Right forelimb (tissue), 1 donor: ENCODE results near the gene HMGXB4.
A peak's percentile ranks its signal among the peaks of the same experiment; 100 is the strongest.

Experiments used
- DNase-seq: peaks from one replicate; pipeline ENCODE4 v3.0.0-alpha.2; 2018

The HMGXB4 gene

DNA sequence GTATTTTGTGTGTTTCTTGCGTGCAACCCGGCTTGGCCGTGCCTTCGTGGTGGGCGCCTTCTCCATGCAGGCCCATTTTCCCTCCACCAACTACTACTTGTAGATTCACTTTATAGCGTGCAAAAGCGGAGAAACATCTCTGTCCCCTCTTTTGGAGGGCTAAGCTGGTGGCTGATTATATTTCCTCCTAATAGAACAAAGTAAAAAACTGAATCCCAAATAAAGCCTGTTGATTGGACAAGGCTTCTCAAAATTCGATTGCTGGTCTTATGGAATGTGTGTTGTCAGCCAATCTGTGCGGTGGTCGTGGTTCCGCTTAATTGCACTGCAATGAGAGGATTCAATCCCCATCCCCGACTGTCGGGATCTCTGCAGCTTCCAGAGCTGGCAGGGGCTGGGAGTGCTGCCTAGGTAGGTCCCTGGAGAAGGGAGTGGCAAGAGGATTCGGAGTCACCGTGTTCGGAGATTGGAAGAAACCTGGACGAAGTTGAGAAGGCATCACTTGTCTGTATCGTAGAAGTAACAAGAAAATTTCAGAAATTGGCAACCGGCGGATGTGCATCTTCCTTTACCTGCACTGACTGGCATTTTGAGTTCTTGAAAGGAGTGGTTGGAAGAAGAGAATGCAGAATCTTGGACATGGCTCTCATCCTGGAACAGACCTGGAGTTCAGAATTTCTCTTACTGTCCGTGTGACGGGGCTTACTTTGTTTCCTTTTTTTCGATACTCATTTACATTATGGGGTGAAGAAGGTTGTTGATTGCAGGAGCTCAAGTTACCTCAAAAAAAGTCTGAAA is 1.1 kb downstream of the HMGXB4 start:
- DNase-seq, result no peak

DNA sequence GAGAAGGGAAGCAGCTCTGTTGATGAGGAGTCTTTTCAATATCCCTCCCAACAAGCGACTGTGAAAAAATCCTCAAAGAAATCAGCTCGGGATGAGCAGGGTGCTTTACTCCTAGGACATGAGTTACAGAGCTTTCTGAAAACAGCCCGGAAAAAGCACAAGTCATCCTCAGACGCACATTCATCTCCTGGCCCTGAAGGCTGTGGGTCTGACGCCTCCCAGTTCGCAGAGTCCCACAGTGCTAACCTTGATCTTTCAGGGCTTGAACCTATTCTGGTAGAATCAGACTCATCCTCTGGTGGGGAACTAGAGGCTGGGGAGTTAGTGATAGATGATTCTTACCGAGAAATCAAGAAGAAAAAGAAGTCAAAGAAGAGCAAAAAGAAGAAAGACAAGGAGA is 7.7 kb downstream of the HMGXB4 start:
- no peak for DNase-seq

DNA sequence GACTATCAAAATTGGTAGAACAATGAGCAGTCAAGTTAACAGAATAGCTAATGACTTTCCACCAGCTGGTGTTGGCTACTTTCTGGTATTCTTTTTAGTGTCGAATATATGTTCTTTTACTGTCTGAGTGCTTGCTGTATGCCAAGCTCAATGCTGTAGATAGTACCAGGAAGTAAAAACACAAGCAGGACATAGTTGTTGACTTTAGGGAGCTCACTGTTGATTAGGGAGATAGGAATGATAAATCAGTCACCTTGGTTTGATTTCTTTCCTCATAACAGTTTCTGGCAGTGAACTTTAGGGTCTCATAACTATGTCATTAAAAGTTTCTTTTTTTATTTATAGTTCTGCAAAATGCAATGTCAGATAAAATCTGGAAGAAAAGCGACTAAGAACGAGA is 9.0 kb downstream of the HMGXB4 start:
- DNase-seq, result no peak

DNA sequence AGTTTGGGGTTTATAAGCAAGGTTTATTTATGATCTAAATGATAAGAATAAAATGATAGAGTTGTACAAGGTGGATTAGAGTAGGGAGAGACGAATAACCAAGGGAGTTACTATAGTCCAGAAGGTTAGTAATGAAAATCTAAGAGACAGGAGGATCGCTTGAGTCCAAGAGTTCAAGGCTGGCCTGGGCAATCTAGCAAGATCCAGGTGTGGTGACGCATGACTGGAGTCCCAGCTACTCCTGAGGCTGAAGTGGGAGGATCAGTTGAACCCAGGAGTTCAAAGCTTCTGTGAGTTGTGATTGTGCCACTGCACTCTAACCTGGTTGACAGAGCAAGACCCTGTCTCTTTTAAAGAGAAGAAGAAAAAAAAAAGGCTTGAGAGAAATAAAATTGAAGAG is 12.3 kb downstream of the HMGXB4 start:
- no peak for DNase-seq

DNA sequence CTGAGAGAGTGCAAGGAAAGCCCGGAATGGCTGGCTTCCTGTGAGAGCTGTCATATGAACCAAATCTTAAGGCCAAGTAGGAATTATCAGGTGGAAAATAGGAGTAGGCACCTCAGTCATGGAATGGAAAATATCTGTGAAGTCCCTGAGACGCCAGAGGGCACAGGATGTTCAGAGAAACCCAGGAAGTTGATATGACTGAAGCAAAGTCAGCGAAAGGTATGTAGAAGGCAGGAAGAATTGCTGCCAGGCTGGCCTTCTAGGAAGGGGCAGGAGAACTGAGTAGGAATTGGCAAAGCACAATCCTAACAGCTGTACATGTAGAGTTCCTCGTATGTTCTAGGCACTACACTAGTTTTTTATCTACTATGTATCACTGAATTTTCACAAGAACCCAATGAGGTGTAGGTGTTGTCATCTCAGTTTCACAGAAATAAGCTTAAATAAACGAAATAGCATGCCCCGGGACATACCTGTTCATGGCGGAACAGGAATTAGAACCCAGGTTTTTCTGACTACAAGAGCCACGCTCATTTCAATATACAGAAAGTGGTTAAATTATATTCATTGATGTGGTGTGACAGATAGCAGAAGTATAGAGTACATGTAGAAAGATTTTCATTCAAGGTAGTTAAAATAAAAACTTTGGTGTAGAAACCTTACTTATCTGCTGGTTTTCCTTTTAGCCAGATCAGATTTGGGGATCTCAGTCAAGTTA is 17.0 kb downstream of the HMGXB4 start:
- no peak for DNase-seq

DNA sequence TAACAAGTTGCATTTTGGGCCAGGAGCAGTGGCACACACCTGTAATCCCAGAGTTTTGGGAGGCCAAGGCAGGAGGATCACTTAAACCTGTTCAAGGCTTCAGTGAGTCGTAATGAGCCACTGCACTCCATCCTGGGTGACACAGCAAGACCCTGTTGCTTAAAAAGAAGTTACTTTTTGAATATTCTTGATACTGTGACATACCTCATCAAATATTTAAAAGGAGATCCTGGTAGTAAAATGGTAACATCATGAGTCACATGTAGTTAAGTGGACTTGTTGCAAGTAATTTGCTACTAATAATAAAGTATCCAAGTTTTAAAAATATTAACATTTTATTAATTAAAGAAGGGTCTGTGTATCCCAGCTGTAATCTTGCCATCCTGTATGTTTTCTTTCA is 18.3 kb downstream of the HMGXB4 start:
- DNase-seq, result no peak

DNA sequence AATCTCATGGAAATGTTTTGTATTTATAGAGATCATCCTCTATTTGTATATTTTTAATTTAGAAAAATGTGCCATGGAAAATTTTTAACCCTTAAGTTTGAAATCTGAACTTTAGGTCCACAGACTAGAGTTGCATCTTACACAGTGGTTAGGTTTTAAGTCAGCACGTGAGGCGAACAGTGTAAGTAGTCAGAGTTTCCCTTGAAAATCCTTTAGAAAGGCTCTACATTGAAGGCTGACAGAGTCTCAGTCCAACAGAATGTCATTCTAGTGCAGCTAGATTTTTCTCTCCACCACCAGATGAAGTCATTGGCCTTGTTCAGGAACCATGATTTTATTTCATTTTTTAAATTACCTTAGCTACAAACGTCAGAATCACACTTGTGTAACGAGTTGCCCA is 18.7 kb downstream of the HMGXB4 start:
- no peak for DNase-seq

DNA sequence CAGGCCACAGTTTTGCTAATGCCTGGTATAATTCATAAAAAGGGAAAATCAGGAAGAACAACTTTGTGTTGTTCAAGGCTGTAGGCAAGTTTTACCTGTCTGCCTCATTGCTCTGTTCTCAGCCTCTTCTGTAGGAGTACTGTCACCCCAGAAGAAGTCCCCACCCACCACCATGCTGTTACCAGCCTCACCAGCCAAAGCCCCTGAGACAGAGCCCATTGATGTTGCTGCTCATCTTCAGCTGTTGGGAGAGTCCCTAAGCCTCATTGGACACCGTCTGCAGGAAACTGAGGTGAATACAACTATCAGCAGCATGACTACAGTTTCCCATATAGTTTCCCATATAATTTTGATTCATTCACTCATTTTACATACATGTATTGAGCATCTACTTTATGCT is 30.8 kb downstream of the HMGXB4 start:
- DNase-seq, result no peak

DNA sequence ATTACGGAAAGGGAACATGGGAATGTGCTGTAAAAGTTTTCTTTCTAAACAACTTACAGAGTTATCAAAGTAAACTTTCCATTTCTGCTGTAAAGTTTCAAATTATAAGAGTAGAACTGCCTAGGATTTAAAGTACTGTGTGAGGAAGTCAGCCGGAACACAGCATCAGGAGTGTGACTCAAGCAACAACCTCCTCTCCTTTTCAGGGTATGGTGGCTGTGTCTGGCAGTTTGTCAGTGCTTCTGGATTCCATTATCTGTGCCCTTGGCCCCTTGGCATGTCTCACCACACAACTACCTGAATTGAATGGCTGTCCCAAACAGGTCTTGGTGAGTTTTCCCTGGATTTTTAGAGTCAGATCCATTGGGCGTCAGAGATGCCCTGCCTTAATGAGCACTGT is 35.5 kb downstream of the HMGXB4 start:
- no peak for DNase-seq

DNA sequence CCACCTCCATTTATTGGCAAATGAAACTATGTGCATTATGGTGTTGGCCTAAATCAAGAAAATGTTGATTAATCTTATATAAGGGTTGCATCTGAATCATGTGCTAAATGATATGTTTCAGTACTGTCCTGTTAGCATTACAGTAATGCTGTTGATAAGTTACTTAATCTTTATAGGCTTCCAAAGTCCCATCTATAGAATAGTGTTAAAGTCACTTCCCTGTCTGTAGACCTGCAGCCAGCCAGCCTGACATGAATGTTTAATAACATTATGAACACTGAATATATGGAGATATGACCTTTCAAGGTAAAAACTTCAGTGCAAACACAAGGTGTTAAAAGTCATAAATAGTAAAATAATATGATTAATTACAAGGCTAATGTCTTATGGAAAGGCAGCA is 38.8 kb downstream of the HMGXB4 start:
- DNase-seq, result no peak

DNA sequence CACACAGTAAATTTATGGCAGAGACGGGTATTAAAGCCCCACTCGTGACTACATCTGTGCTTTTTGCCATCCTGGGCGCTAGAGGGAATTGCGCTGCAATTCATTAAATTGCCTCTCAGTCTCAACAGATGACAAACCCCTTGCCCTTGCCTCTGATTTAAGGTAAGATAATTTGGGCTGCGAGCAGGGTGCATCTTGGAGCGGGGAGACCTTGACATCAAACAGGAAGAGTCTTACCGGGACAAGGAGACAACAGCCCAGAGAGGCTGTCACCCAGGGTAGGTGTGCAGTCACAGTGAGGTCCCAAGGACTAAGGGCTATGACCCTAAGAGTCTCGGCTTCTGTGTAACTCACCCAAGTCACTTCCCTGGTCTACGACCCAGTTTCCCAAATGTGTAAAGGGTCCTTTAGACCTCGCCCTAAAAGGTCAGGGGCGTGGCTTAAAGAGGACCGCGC is 42.0 kb downstream of the HMGXB4 start:
- DNase-seq, result no peak

DNA sequence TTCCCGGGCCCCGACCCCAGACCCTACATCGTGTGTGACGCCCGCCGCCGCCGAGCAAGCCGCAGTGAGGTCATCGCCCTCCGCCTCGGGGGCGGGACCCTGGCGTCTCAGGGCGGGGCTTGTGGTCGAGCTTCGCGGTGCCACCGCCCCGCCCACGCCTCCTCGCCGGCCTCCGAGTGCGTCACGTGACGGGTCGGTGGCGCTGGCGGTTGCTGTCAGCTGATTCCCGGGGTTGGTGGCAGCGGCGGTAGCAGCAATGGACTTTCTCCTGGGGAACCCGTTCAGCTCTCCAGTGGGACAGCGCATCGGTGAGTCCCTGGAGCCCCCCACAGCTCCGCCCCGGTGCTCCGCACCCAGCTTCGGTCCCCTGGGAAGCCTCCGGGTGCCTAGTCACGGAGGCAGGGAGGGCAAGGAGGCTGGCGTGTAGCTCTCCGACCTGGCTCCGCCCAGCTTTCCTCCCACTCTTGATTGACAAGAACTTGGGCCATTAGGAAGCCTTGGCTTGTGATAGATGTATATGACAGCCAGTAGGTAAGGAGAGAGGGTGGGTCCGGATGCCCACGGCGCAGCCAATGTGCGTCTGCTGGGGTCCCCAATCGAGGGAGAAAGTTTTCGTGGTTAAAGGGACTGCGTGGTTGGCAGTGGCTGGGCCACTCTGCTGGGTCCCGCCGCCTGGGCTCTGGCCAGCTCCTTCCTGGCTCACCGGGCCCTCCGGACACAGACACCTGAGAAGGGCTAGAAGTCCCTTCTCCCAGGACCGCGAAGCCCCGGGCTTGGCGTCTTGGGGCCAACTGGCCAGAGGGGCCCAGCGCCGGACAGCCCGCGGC is 42.6 kb downstream of the HMGXB4 start, which contains the start of gene TOM1:
TOM1 (plus strand) TSS at position 222 of the 827 bp plus-strand sequence; CDS start at position 257, 35 bp downstream.
- DNase-seq, result peak; percentile 97

DNA sequence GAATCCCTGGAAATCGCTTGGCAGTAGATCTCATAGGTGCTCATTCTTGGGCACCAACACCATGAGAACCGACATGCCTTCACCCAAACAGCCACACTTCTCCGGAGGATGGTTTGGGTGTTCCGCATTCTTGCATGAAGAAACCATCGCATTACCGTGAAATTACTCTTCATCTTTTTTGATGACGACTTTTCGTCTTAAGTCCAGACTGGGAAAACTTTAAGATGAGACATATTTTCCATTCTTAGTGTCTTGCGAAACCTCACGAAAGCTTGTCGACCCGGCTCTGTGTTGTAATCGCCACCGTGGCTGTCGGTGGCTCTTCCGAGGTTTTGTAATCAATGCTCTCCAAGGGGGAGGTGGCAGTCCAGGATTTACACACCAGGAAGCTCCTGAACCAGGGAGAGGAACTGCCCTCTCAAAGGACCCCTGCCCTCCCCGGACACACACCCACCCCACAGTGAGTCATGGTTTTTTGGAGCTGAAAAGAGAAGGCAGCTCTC is 44.1 kb downstream of the HMGXB4 start:
- no peak for DNase-seq

DNA sequence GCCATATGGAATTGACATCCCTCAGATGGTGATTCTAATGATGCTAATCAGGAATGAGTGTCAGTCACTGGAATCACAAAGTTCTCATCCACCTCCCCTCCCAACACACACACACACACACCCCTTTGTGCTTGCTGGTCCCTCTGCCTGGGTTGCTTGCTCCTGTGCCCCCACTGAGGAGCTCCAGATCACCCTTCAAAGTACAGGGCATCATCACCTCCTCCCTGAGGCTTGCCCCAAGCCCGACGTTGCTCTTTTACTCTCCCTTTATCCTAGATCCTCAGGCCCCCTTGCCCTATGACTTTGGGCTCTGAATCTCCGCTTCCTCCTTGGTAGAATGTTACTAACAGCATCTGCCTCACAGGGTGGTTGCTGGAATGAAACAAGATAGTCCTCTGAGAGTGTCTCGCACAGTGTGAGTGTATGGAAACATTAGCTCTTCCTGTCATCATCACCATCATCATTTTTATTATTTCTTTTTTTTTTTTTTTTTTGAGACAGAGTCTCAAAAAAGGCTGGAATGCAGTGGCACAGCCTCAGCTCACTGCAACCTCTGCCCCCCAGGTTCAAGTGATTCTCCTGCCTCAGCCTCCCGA is 45.8 kb downstream of the HMGXB4 start:
- DNase-seq, result peak; percentile 36

DNA sequence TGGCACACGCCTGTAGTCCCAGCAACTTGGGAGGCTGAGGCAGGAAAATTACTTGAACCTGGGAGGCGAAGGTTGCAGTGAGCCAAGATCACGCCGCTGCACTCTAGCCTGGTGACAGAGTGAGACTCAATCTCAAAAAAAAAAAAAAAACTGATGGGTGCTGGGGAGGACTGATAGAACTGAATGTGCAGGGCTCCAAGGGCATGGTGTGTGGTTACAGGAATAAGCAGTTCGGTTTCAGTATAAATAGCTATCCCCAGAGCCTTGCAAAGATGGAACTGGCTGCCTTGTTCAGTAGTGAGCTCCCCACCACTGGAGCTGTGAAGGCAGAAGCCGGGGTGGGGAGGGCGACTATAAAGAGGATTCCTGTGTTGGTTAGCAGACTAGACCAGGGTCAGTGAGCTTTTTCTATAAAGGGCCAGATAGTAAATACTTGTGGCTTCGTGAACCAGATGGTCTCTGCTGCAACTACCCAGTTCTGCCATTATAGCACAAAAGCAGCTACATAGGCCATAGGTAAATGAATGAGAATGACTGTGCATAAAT is 48.3 kb downstream of the HMGXB4 start:
- DNase-seq, result no peak

DNA sequence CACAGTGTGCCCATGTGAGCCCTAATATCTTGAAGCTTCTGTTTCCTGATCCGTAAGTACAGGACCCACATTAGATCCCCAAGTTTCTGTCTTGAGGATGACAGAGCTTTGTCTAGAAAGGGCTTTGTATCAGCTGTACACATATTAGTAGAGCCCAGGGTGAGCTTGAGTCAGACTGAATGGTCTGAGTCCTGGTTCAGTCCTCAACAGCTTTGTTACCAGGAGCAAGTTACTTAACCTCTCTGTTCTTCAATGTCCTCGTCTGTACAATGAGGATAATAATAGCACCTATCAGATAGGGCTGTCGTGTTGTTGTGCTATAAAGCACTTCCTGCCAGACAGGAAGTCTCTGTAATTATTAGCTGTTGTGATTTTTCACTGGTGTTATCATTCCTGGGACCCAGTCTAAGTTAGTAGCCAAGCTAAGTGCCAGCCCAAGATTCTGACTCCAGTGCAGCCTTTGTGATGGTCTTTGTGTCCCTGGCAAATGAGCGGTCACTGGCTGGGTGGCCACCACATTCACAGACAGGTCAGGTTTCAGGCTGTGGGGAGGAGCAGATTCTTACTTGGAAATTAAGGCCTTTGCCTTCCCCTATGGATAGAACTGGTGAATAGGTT is 49.2 kb downstream of the HMGXB4 start:
- peak; percentile 48 for DNase-seq

DNA sequence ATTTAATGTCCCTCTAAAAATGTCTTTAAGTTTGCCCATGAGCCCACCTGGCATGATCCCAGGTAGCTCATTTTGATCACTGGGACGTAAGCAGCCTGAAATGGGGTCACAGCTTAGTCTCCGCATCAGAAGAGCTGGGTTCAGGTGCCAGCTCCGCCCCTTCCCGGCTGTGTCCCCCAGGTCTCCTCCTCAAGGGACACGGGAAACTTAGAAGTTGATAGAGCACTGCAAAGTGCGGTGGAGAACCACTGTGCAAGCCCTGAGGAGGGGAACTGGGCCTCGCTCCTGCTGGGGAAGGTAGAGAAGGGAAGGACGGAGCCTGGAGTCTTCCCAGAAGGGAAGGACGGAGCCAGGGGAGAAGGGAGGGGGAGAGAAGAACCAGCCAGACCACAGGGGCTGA is 50.1 kb downstream of the HMGXB4 start:
- peak; percentile 33 for DNase-seq

DNA sequence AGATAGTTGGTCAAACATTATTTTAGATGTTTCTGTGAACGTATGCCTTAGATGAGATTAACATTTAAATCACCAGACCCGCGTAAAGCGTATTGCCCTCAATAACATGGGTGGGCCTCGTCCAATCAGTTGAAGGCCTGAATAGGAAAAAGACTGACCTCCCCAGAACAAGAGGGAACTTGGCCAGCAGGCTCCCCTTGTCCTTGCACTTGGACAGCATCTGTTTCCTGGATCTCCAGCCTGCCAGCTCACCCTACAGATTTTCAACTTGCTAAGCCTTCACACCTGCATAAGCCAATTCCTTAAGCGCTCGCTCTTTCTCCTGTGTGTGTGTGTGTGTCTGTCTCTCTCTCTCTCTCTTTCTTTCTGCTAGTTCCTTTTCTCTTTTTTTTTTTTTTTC is 50.6 kb downstream of the HMGXB4 start:
- DNase-seq, result no peak

DNA sequence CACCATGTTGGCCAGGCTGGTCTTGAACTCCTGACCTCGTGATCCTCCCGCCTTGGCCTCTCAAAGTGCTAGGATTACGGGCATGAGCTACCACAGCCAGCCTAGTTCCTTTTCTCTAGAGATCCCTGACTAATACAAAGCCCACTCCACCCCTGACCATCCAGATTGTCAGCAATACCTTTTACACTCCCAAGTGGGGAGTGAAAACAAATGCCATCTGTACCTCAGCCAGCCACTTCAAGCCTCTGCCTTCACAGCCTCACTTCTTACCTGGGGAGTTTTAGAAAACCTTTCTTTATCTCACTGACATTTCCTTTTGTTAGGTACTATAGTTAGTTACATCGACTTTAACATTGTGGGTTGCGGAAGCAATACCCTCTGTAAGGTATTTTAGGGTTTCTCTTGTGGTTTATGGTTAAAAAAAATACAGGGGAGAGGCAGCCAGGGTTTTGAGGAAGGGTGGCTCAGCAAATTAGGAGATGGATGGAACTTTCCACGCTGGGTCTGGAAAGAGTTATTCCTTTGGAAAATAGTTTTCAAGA is 51.3 kb downstream of the HMGXB4 start:
- no peak for DNase-seq

DNA sequence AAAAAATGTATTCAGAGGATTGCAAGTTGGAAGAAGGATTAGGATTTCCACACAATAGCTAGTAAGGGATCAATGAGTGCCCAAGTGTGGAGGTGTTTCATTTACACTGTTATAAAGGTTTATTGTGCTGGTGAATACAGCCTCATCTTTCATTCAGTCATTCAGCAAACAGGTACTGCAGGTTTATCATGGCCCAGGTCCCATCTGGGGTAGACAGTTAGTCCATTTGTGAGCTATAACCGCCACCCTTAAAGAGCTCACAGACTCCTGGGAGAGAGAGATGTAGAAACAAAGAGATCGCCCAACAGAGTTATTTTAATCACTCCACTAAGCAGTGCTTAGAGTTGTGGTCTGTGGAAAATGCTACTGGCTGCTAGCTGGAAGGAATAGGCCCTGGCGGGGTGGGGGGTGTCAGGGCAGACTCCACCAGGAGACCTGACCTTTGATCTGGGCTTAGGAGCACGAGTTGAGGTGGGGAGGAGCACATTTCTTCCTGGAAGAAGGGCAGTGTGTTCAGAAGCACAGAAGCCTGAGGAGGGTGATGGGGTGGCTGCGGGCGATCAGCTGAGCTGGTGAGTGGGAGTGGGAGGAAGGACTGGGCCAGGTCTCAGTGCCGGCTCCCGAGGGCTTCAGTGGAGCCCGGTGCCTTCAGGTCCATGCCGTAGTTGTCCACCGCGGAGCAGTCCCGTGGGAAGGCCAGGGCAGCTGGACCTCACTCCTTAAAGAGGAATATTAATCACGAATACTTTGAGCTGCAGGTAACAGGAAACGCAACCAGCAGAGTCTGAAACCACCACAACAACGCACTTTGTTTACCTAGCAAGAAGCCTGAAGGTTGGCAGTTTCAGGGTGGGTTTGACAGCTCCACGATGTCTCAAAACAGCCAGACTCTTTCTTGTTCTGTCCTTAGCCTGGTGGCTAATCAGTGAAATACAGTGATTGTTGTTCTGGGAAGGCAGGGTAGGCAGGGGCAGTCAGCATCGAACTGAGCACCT is 53.6 kb downstream of the HMGXB4 start:
- DNase-seq, result peak; percentile 41
